A673 (cell line): ENCODE measurements around the gene PRKCSH.

Experiments used
- EZH2 ChIP-seq: fragments of 200-600 bp; sonication (generic); IDR thresholded peaks from 2 replicates; pipeline ENCODE4 v1.6.1; 2017; ENCODE audit warnings: borderline replicate concordance, low read depth, mild to moderate bottlenecking, mixed read lengths, antibody characterized with exemption, low read length; ENCODE audit not compliant: poor library complexity, severe bottlenecking
- TF ChIP-seq, protein P1 (sequence below): fragments of 300-800, 200-600 bp; sonication (generic); conservative IDR thresholded peaks from 2 replicates; pipeline ENCODE4 v1.5.1; 2017; ENCODE audit warnings: low read depth, mild to moderate bottlenecking, antibody characterized with exemption, low read length, moderate library complexity, mixed read lengths

DNA sequence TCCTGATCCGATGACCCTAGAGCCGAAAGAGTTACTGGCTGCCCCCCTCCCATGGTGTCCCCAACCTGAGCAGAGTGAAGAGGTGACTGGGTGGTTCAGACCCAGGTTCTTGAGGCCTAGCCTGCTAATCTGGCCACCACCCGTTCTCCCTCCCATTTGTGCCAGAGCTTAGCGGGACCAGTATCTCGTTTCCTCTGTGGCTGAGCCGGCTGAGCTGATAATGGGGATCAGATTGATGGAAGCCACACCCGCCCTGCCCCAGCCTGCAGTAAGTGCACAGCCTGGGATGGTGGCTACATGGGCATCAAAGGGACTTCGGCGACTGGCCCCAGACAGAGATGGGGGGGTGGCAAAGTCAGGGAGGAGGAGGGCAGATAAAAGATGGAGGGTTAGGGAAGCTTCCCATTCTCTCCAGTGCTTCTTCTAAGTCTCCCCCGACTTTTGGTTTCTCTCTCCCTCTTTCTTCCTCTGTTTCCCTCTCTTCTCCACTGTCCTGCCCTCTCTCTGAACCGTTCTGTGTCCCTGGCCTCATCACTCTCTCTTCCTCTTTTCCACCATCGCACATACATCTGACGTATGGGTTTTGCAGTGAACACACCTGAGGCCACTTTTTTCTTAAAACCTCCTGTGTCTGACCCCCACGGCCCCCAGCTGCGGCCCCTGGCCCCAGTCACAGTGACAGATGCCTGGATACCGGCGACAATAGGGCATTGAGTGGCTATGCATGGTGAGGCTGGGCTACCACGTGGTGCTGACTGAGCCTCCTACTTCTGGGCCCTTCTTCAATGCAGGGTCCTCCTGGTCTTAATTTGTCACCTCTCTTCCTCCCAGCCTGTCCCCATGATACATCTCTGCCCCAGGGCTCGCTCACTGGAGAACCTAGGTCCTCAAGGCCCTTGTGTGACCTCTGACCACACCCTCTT lies 43.0 kb downstream of the PRKCSH start:
- TF ChIP-seq, protein P1, sequence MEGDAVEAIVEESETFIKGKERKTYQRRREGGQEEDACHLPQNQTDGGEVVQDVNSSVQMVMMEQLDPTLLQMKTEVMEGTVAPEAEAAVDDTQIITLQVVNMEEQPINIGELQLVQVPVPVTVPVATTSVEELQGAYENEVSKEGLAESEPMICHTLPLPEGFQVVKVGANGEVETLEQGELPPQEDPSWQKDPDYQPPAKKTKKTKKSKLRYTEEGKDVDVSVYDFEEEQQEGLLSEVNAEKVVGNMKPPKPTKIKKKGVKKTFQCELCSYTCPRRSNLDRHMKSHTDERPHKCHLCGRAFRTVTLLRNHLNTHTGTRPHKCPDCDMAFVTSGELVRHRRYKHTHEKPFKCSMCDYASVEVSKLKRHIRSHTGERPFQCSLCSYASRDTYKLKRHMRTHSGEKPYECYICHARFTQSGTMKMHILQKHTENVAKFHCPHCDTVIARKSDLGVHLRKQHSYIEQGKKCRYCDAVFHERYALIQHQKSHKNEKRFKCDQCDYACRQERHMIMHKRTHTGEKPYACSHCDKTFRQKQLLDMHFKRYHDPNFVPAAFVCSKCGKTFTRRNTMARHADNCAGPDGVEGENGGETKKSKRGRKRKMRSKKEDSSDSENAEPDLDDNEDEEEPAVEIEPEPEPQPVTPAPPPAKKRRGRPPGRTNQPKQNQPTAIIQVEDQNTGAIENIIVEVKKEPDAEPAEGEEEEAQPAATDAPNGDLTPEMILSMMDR: no peak
- TF ChIP-seq EZH2: no peak
